ENCODE results near the gene NEK6.

DNA sequence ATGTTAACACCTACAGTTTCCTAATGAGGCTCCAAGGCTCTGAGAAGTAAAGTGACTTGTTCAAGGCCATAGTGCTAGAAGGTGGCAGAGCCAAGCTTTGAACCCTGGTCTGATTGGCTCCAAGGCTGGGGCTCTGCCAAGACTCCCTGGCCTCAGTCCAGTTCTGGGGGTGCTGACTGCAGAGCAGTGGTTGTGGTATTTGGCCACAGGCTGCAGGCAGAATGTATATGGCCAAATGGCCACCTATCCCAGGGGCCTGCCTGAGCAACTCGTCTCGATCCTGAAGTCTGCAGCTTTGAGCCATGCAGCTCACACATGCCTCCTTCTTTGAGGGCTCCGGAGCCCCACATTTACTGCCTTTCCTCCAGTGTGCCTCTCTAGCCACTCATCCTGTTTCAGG is 9.7 kb upstream of the NEK6 start:
- TF ChIP-seq EP300 (IDR thresholded peaks at IDR 0.05) = no peak
- no peak for TF ChIP-seq POLR2AphosphoS5 (IDR thresholded peaks at IDR 0.05)
- TF ChIP-seq, protein P1, sequence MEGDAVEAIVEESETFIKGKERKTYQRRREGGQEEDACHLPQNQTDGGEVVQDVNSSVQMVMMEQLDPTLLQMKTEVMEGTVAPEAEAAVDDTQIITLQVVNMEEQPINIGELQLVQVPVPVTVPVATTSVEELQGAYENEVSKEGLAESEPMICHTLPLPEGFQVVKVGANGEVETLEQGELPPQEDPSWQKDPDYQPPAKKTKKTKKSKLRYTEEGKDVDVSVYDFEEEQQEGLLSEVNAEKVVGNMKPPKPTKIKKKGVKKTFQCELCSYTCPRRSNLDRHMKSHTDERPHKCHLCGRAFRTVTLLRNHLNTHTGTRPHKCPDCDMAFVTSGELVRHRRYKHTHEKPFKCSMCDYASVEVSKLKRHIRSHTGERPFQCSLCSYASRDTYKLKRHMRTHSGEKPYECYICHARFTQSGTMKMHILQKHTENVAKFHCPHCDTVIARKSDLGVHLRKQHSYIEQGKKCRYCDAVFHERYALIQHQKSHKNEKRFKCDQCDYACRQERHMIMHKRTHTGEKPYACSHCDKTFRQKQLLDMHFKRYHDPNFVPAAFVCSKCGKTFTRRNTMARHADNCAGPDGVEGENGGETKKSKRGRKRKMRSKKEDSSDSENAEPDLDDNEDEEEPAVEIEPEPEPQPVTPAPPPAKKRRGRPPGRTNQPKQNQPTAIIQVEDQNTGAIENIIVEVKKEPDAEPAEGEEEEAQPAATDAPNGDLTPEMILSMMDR (IDR thresholded peaks at IDR 0.05) = no peak
- no peak for TF ChIP-seq POLR2A (IDR thresholded peaks at IDR 0.05; ENCODE audit: low read depth)

Data from esophagus muscularis mucosa (tissue), 4 donors.